ENCODE measurements around the gene RHOB.
"Not testable (repeated sequence)": the region's sequence is repeated elsewhere in the genome, so short reads cannot be mapped to it uniquely, and the experiment has no call there.

Gene RHOB

GRCh38 chr2:20423359-20423758 is 23.5 kb upstream of the RHOB start:
- no peak for DNase-seq

- no peak for DNase-seq
Measured at GRCh38 chr2:20423847-20424246, 23.0 kb upstream of the RHOB start.

- peak; percentile 29 to 56 for DNase-seq
Measured at GRCh38 chr2:20424300-20425290, 22.3 kb upstream of the RHOB start.

DNA sequence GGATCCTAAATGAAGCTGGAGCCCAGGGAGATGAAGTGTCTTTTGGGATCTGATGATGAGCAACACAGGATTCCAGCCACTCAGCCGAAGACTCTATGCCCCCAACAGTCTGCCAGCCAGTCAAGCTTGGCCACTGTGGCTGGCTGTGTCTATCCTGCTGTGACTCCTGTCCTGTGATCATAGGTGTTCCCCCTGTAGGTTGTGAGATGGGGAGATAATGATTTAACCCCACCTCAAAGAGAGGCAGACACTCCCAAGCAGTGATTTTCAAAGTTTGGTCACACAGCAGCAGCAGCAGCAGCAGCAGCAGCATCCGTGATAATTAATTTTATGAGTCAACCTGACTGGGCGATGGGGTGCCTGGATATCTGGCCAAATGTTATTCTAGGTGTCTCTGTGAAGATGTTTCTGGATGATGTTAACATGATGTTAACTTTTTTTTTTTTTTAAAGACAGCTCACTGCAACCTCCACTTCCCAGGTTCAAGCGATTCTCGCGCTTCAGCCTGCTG is 21.4 kb upstream of the RHOB start:
- DNase-seq = no peak

- DNase-seq = no peak
Measured at GRCh38 chr2:20425884-20426283, 21.0 kb upstream of the RHOB start.

- DNase-seq = no peak
Measured at GRCh38 chr2:20427931-20428526, 18.8 kb upstream of the RHOB start.

DNA sequence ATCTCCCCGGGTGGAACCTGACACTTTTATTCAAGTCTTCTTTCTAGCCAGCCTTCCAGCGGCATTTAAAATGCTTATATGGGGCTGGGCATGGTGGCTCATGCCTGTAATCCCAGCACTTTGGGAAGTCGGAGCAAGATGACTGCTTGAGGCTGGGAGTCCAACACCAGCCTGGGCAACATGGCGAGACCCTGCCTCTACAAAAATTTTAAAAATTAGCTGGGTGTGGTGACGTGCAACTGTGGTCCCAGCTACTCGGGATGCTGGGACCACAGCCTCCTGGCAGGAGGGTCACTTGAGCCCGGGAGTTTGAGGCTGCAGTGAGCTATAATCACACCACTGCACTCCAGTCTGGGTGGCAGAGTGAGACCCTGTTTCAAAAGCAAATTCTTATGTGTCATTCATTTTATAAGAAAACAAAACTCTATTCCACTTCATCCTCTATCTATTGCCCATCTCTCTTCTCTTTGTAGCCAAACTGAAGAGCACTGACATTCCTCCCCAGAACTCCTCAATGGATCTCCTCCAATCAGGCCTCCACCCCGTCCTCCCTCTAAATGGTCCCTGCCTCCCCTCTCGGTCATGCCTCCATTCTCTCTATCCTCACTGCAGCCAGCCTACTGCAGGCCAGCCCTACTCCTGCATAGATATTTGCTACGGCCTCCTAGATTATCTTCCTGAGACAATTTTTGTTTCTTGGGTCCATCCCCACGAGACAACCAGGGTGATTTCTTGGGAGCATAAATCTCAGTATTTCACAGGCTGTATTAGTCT is 18.0 kb upstream of the RHOB start:
- DNase-seq = no peak

DNA sequence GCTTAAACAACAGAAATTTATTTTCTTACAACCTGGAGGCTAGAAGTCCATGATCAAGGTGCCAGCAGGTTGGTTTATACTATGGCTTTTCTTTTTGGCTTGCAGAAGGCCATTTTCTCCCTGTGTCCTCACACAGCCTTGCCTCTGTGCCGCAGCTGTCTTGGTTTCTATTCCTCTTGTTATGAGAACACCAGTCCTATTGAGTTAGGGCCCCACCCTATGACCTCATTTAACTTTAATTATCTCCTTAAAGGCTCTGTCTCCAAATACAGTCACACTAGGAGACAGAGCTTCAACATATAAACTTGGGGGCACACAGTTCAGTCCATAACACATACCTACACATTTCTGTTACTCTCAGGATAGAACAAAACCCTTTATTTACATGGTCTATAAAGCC is 17.3 kb upstream of the RHOB start:
- peak in 1 of 2 donors; percentile 68 for DNase-seq

DNA sequence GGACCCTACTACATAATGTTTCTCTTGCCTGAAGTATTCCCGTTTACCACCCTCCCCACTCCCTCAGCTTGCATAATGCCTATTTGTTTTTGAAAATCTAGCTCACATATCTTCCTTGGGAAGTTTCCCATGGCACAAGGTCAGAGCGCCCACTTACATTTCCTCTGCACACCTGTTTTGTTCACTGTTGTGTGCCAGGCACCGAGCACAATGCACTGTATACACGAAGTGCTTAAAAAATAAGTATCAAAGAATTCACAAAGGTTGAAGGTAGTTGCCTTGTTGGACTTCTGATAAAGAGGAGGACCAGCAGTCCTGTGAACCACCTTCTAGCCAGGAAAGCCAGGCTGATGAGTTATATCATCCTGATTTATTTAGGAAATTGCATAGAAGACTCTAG is 16.8 kb upstream of the RHOB start:
- DNase-seq = no peak

GRCh38 chr2:20430461-20431300 is 16.2 kb upstream of the RHOB start:
- DNase-seq = peak in 1 of 2 donors; percentile 38

DNA sequence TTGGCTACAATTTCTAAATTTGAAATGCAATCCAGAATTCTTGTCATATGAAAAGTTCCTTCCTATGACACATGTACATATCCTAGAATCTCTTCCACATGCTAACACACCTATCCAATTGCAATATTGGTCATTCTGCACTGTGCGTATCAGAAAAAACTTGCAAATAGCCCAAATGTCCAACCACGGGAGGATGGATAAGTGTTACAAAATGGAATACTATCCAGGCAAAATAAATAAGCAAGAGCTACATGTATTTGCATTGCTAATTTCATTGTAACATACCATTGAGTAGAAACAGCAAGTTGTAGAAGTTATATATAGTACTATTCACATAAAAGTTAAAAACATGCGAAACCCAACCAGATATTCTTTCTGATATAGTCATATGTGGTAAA is 15.6 kb upstream of the RHOB start:
- no peak for DNase-seq

GRCh38 chr2:20431772-20432171 is 15.1 kb upstream of the RHOB start:
- no peak for DNase-seq

DNA sequence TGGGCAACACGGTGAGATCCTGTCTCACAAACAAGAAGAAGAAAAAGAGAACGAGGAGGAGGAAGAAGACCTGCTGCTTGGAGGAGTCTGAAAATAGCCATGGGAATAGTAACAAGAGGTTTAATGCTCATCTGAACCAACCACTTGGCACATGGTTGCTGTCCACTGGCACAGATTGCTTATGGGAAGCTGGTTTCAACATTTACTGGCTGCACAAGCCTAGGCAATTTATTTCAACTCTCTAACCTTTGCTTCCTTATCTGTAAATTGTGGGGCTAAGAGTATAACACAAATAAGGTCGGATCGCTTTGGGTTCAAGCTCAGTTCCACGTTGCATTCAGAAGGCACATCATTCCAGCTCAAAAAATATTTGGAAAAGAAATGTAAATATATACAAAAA is 14.2 kb upstream of the RHOB start:
- DNase-seq = no peak

DNA sequence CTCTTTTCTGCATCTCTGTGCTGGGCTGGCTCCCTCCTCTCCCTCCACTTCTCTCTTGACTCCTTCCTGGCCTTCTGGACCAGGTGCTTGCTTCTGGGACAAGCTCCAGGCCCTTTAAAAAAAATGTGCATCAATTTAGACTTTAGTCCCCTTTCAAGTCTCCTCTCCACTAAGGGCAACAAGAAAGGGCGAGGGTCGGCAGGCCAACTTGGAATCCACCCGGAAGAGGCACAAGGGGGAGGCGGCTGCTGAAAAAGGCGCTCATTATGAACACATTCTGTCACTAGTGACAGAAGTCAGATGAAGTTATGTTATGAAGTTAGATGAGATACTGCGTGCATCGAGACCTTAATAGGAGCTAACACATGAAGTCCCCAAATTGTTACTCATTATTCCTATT is 13.6 kb upstream of the RHOB start:
- no peak for DNase-seq

DNA sequence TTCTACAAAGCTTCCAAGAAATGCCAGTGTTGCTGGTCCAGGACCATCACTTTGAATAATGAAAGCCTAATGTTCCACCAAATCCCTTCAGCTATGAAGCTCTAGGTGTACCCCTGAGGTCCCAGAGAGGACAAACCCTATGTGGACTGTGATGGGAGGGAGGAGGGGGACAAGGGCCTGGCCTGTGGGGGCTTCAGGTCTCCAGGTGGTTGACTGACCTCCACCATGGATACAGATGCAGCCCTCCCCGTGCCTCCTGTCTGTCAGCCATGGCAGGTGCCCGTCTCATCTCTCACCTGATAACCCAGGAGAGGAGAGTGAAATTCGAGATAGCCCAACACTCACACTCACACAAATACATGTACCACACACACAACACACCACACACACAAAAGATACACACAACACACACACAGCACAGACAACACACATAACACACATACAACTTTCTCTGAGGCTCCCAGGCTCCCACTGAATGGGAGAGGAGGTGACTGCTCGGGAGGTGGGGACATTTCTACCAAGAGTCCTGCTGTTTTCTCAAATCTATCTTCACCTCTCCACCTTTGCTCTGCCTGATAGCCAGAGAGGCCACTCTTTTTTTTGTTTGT is 12.8 kb upstream of the RHOB start:
- no peak for DNase-seq

- DNase-seq = no peak
Measured at GRCh38 chr2:20434588-20435294, 12.1 kb upstream of the RHOB start.

DNA sequence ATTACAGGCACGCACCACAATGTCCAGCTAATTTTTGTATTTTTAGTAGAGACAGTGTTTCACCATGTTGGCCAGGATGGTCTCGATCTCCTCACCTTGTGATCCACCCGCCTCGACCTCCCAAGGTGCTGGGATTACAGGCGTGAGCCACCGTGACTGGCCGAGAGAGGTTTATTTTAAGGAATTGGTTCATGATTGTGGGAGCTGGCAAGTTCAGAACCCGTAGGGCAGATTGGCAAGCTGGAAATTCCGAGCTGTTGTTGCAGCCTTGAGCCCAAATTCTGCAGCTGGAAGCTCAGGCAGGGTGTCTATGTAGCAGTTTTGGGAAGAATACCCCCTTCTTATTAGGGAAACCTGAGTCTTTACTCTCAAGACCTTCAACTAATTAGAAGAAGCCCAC is 11.4 kb upstream of the RHOB start:
- DNase-seq = not testable (repeated sequence)

- no peak for DNase-seq
Measured at GRCh38 chr2:20436716-20437470, 10.0 kb upstream of the RHOB start.

DNA sequence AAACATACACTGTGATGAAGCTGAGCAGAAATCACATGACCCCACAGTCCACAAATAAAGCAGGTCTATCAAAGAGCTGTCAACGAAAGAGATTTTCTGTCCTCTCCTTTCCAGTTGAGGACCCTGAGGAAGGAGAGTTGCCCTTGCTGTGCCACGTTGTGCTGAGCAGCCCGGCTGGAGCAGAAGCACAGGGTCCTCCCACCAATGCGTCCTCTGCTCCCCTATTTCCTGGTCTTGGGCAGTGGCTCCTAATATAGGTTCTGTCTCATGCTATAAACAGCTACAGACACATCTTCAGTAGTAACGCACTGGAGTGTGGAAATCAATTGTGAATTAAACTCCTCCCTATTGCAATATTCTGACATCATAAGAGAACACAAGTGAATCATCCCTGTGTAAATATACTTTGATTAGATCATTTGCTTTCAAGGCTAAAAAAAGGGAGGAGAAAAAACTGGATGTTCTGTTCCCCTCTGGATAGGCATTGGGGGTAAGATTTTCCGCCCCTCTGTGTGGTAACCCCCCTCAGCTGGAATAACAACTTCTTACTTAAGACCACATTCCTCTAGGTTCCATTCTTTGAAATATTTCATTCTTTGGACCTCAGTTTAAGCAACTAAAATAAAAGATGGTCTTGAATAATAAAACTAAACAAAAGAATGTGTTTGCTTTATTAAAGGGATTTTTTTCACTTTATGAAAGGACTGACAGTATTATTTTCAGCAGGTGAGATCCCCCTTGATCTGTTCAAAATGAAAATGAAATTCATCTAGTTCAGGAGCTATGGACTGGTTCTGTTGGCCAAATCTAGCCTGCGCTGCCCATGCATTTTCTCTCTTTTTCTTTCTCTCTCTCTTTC is 8.3 kb upstream of the RHOB start:
- DNase-seq = peak in 1 of 2 donors; percentile 34

DNA sequence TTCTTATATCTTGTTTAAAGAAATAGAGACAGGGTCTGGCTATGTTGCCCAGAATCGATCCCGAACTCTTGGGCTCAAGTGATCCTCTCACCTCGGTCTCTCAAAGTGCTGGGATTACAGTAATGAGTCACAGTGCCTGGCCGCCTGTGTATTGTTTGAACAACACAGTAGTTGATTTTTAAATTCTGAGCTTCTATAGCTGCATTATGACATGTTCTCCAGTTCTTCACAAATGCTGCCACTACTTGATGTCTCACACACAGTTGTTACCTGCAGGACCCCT is 7.7 kb upstream of the RHOB start:
- DNase-seq = no peak
